CD14-positive monocyte (primary cell): ENCODE results near the gene PI4KA. TPM values are rescaled to one million over a fixed set of nuclear protein-coding genes. Genes with fewer than 3 reads are reported as not detected.
"Not testable (repeated sequence)": the region's sequence is repeated elsewhere in the genome, so short reads cannot be mapped to it uniquely, and the experiment has no call there.

Experiments
- DNase-seq, 3 donors: peaks; one replicate each; pipeline ENCODE4 v3.0.0-alpha.2; 2011 to 2022
- H2AFZ ChIP-seq: 2 replicates; pipeline ENCODE4 v1.6.0; 2012; ENCODE audit warnings: mild to moderate bottlenecking, low read depth, low read length, inconsistent platforms; ENCODE audit not compliant: insufficient read depth, poor library complexity, severe bottlenecking
- H3K27ac ChIP-seq, 2 donors: 1 replicate in 1 of 2; 2 replicates in 1 of 2; pipeline ENCODE4 v1.5.1; 2012 to 2013; ENCODE audit warnings: low read length in 2 of 2, control low read depth in 1 of 2, inconsistent platforms in 1 of 2, low read depth in 1 of 2, mild to moderate bottlenecking in 1 of 2
- H3K27me3 ChIP-seq, 2 donors: one replicate each; pipeline versions ENCODE4 v1.6.0 to v1.6.1; 2011 to 2013; ENCODE audit warnings: low read length in 2 of 2; ENCODE audit not compliant: control insufficient read depth in 2 of 2, insufficient read depth in 2 of 2
- H3K36me3 ChIP-seq, 2 donors: replicated peaks in 1 of 2; 1 replicate in 1 of 2; 2 replicates in 1 of 2; pipeline versions ENCODE4 v1.5.1 to v1.6.1; 2012 to 2013; ENCODE audit warnings: low read length in 2 of 2, control low read depth in 1 of 2, inconsistent platforms in 1 of 2, mild to moderate bottlenecking in 1 of 2; ENCODE audit not compliant: insufficient read depth in 2 of 2, control insufficient read depth in 1 of 2
- H3K4me1 ChIP-seq, 2 donors: 1 replicate in 1 of 2; 2 replicates in 1 of 2; pipeline versions ENCODE4 v1.5.1 to v1.6.1; 2012 to 2013; ENCODE audit warnings: low read length in 2 of 2, control low read depth in 1 of 2, inconsistent platforms in 1 of 2, mild to moderate bottlenecking in 1 of 2, moderate library complexity in 1 of 2; ENCODE audit not compliant: insufficient read depth in 2 of 2, control insufficient read depth in 1 of 2
- H3K4me2 ChIP-seq: replicated peaks from 2 replicates; pipeline ENCODE3; 2012; ENCODE audit warnings: low read length, moderate library complexity, mild to moderate bottlenecking; ENCODE audit not compliant: poor library complexity, severe bottlenecking; ENCODE audit errors: extremely low read depth
- H3K4me3 ChIP-seq, 3 experiments: fragments of 200-600 bp in 1 of 3; sonication (generic) in 1 of 3; replicated peaks in 1 of 3; 1 replicate in 2 of 3; 2 replicates in 1 of 3; pipeline ENCODE4 v1.5.1; 2011 to 2013; ENCODE audit warnings: low read length in 3 of 3, mild to moderate bottlenecking in 3 of 3, control low read depth in 2 of 3, low read depth in 2 of 3, inconsistent platforms in 1 of 3, moderate library complexity in 1 of 3
- H3K79me2 ChIP-seq: 2 replicates; pipeline ENCODE4 v1.6.0; 2012; ENCODE audit warnings: mild to moderate bottlenecking, control low read depth, inconsistent platforms, low read length, moderate library complexity; ENCODE audit not compliant: insufficient read depth
- H3K9ac ChIP-seq: 2 replicates; pipeline ENCODE4 v1.6.0; 2017; ENCODE audit warnings: low read length, mild to moderate bottlenecking; ENCODE audit not compliant: insufficient read depth, poor library complexity, severe bottlenecking
- H3K9me3 ChIP-seq, 2 donors: replicated peaks in 1 of 2; 1 replicate in 1 of 2; 2 replicates in 1 of 2; pipeline versions ENCODE4 v1.5.1 to v1.6.1; 2012 to 2013; ENCODE audit warnings: low read length in 2 of 2, control low read depth in 1 of 2; ENCODE audit not compliant: control insufficient read depth in 1 of 2, insufficient read depth in 1 of 2
- H4K20me1 ChIP-seq: 2 replicates; pipeline ENCODE4 v1.6.0; 2012; ENCODE audit warnings: mild to moderate bottlenecking, low read length, control low read depth, moderate library complexity; ENCODE audit not compliant: insufficient read depth
- H3K27ac Mint-ChIP-seq, 7 donors: one replicate each; pipeline ENCODE4 v1.8.0; 2020; ENCODE audit warnings: mild to moderate bottlenecking in 7 of 7, mixed read lengths in 7 of 7, moderate library complexity in 6 of 7, inconsistent platforms in 2 of 7
- H3K27me3 Mint-ChIP-seq, 3 donors: one replicate each; pipeline ENCODE4 v1.8.0; 2021 to 2022; ENCODE audit warnings: low read depth in 3 of 3, mild to moderate bottlenecking in 3 of 3, mixed read lengths in 3 of 3, moderate library complexity in 3 of 3, inconsistent platforms in 1 of 3
- H3K36me3 Mint-ChIP-seq, 2 donors: one replicate each; pipeline ENCODE4 v1.8.0; 2020; ENCODE audit warnings: mixed read lengths in 2 of 2, inconsistent platforms in 1 of 2, mild to moderate bottlenecking in 1 of 2
- H3K4me1 Mint-ChIP-seq: one replicate; pipeline ENCODE4 v1.8.0; 2020; ENCODE audit warnings: mild to moderate bottlenecking, mixed read lengths
- H3K4me3 Mint-ChIP-seq, 2 donors: one replicate each; pipeline ENCODE4 v1.8.0; 2020; ENCODE audit warnings: mild to moderate bottlenecking in 2 of 2, mixed read lengths in 2 of 2, moderate library complexity in 1 of 2
- H3K9me3 Mint-ChIP-seq, 7 donors: one replicate each; pipeline ENCODE4 v1.8.0; 2020 to 2022; ENCODE audit warnings: mixed read lengths in 7 of 7, mild to moderate bottlenecking in 6 of 7, moderate library complexity in 6 of 7, inconsistent platforms in 2 of 7
- CTCF ChIP-seq: fragments of 200-600 bp; IDR thresholded peaks from one replicate; pipeline ENCODE4 v1.8.0; 2022; ENCODE audit warnings: antibody characterized with exemption, mild to moderate bottlenecking
- WGBS: methylation state at CpG from one replicate; pipeline ENCODE4 v1.1.5; 2013; ENCODE audit warnings: missing lambda C conversion rate; ENCODE audit not compliant: insufficient coverage; 5-methylcytosine and 5-hydroxymethylcytosine counted together
- intact Hi-C, 2 donors: fragments of 100-400 bp; cut with micrococcal nuclease; formaldehyde crosslinking; loops; one replicate each; pipeline versions ENCODE4 v1.15.0 to v1.15.1; 2023
- polyA plus RNA-seq, 3 donors: library from polyadenylated mRNA; depleted of rRNA in 1 of 3; unstranded in 2 of 3; stranded (reverse) in 1 of 3; fragments of 300-500 nt in 2 of 3; fragments of >200 nt in 1 of 3; fragmentation: Illumina TruSeq in 2 of 3; gene quantifications; 1 replicate in 2 of 3; 2 replicates in 1 of 3; pipeline ENCODE4 v1.2.3, GENCODE V29; 2012 to 2021

The PI4KA gene
- polyA plus RNA-seq, 3 donors = 22.8 to 74.4 (median 38.2) TPM

GRCh38 chr22:20823264-20823663, 35.3 kb downstream of the PI4KA start:
- H3K4me1 Mint-ChIP-seq = no peaks in the 10 kb centered on the region
- TF ChIP-seq CTCF = no peak
- H3K4me1 ChIP-seq = no peaks in the 10 kb centered on the region
- H4K20me1 ChIP-seq = no peaks in the 10 kb centered on the region
- no peaks in the 10 kb centered on the region for H3K27me3 ChIP-seq
- H3K9me3 Mint-ChIP-seq = no peaks in the 10 kb centered on the region
- H3K9me3 ChIP-seq = no peaks in the 10 kb centered on the region
- H3K9ac ChIP-seq = no peak overlapping the region
- H3K36me3 ChIP-seq = peaks cover 58 to 89% of the 10 kb centered on the region in 2 donors
- no peaks in the 10 kb centered on the region for H3K79me2 ChIP-seq
- no peak overlapping the region for H2AFZ ChIP-seq
- H3K27ac ChIP-seq = no peak overlapping the region
- no peak for DNase-seq
- H3K4me2 ChIP-seq = no peak overlapping the region
- WGBS = no CpG with 5 or more reads among the region's 1 CpG
- H3K27me3 Mint-ChIP-seq = no peaks in the 10 kb centered on the region
- no peak overlapping the region for H3K4me3 ChIP-seq
- peaks cover 74 to 89% of the 10 kb centered on the region in 2 donors for H3K36me3 Mint-ChIP-seq
- H3K27ac Mint-ChIP-seq = no peak overlapping the region
- no peak overlapping the region for H3K4me3 Mint-ChIP-seq
- intact Hi-C loops = no loop called here

GRCh38 chr22:20822240-20822639, 36.4 kb downstream of the PI4KA start:
- no peaks in the 10 kb centered on the region for H3K27me3 Mint-ChIP-seq
- H3K27ac Mint-ChIP-seq = no peak overlapping the region
- H2AFZ ChIP-seq = no peak overlapping the region
- no peak overlapping the region for H3K27ac ChIP-seq
- 100% methylated on average over 3 of the region's 5 CpGs for WGBS
- no peaks in the 10 kb centered on the region for H3K4me1 Mint-ChIP-seq
- no peak overlapping the region for H3K4me3 ChIP-seq
- H3K4me2 ChIP-seq = no peak overlapping the region
- no peaks in the 10 kb centered on the region for H3K9me3 ChIP-seq
- H3K4me1 ChIP-seq = no peaks in the 10 kb centered on the region
- DNase-seq = no peak
- intact Hi-C loops = no loop called here
- H3K36me3 Mint-ChIP-seq = peaks cover 72 to 83% of the 10 kb centered on the region in 2 donors
- no peaks in the 10 kb centered on the region for H3K9me3 Mint-ChIP-seq
- no peak overlapping the region for H3K4me3 Mint-ChIP-seq
- no peaks in the 10 kb centered on the region for H3K79me2 ChIP-seq
- no peaks in the 10 kb centered on the region for H4K20me1 ChIP-seq
- H3K36me3 ChIP-seq = peaks cover 68 to 89% of the 10 kb centered on the region in 2 donors
- H3K9ac ChIP-seq = no peak overlapping the region
- H3K27me3 ChIP-seq = no peaks in the 10 kb centered on the region
- TF ChIP-seq CTCF = no peak

GRCh38 chr22:20821717-20822239, 36.8 kb downstream of the PI4KA start:
- DNase-seq = not testable (repeated sequence)

More at GRCh38 chr22:20821717-20822239, 36.8 kb downstream of the PI4KA start:
- H3K9ac ChIP-seq, H3K27ac ChIP-seq, H3K4me1 Mint-ChIP-seq, H3K9me3 Mint-ChIP-seq, H3K79me2 ChIP-seq, H3K4me3 ChIP-seq, intact Hi-C loops, H2AFZ ChIP-seq, H3K27me3 ChIP-seq, H3K4me2 ChIP-seq, H3K9me3 ChIP-seq, H3K27me3 Mint-ChIP-seq, H3K4me3 Mint-ChIP-seq, H3K4me1 ChIP-seq, H4K20me1 ChIP-seq: not testable (repeated sequence)
- Mint-ChIP-seq H3K36me3 (peaks cover 72 to 83% of the 10 kb centered on the region in 2 donors), H3K27ac (peak overlapping the region in 1 of 7 donors; percentile 26)
- 100% methylated on average over 6 of the region's 8 CpGs for WGBS
- H3K36me3 ChIP-seq = peaks cover 73 to 89% of the 10 kb centered on the region in 2 donors
